NT2/D1 (cell line): ENCODE measurements around the gene GUCY2F.

Source experiments
- DNase-seq: peaks from one replicate; pipeline ENCODE4 v3.0.0-alpha.2; 2011; ENCODE audit warnings: low read depth, low spot score
- H3K27me3 ChIP-seq: 2 replicates; pipeline ENCODE4 v1.6.0; 2011; ENCODE audit warnings: mild to moderate bottlenecking; ENCODE audit not compliant: insufficient read length, insufficient read depth
- H3K36me3 ChIP-seq: 2 replicates; pipeline ENCODE4 v1.6.1; 2011; ENCODE audit warnings: mild to moderate bottlenecking, low read length, mixed read lengths; ENCODE audit not compliant: insufficient read depth, insufficient read length
- H3K4me1 ChIP-seq: 2 replicates; pipeline ENCODE4 v1.5.1; 2011; ENCODE audit not compliant: insufficient read depth, insufficient read length
- H3K4me3 ChIP-seq: 2 replicates; pipeline ENCODE4 v1.5.1; 2011; ENCODE audit warnings: low read depth; ENCODE audit not compliant: insufficient read length
- H3K9ac ChIP-seq: 2 replicates; pipeline ENCODE4 v1.6.0; 2011; ENCODE audit warnings: low read depth; ENCODE audit not compliant: insufficient read length
- H3K9me3 ChIP-seq: 2 replicates; pipeline ENCODE4 v1.5.1; 2011; ENCODE audit warnings: mild to moderate bottlenecking, low read length; ENCODE audit not compliant: insufficient read depth
- SUZ12 ChIP-seq: IDR thresholded peaks from 2 replicates; pipeline ENCODE4 v1.6.1; 2011; ENCODE audit not compliant: insufficient read length, insufficient read depth; ENCODE audit errors: extremely low read depth
- YY1 ChIP-seq: IDR thresholded peaks from 2 replicates; pipeline ENCODE4 v1.6.1; 2011; ENCODE audit not compliant: insufficient read length, insufficient read depth
- ZNF274 ChIP-seq: IDR thresholded peaks from 2 replicates; pipeline ENCODE4 v1.6.1; 2011; ENCODE audit warnings: mild to moderate bottlenecking, low read depth, low read length

GUCY2F gene

DNA sequence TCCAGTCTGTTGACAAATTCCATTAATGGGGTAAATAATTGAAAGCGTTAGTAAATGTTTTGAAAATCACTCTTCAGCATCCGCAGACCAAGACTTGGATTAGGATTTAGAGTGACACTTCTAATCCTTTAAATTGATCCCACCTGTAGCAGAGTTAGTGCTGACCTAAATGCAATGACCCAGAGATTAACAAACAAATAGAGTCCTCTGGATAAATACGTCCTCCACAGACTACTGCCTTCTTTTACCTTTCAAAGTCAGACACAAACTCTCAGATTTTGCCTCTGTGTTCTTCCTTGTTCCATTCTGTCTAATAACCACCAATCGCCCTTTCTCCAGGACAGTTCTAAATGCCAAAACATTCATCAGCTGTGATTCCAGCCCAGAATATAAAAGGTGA, at the start of gene GUCY2F:
Gene GUCY2F, minus strand, starts transcription at position 101 of the 400 bp plus-strand sequence. CDS start 6,150 bp downstream, outside the sequence.
- TF ChIP-seq ZNF274 (no peak), YY1 (no peak), SUZ12 (no peak)

DNA sequence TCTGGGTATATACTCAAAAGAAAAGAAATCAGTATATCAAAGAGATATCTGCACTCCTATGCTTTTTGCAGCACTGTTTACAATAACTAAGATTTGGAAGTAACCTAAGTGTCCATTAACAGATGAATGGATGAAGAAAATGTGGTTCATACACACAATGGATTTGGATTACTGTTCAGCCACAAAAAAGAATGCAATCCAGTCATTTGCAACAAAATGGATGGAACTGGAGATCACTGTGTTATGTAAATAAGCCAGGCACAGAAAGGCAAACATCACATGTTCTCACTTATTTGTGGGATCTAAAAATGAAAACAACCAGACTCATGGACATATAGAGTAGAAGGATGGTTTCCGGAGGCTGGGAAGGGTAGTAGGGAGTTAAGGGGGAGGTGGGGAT, 37.1 kb upstream of the GUCY2F start:
- Histone ChIP-seq H3K4me3 (no peak overlapping the region), H3K9ac (no peak overlapping the region), H3K9me3 (no peaks in the 10 kb centered on the region), H3K4me1 (no peaks in the 10 kb centered on the region), H3K36me3 (no peaks in the 10 kb centered on the region), H3K27me3 (no peaks in the 10 kb centered on the region)
- TF ChIP-seq YY1 (no peak), ZNF274 (no peak)
- no peak for DNase-seq

More for the DNA sequence above, at the start of gene GUCY2F:
- H3K27me3 ChIP-seq = no peaks in the 10 kb centered on the region
- H3K4me3 ChIP-seq = no peak within 1 kb of the TSS
- no peaks in the 10 kb centered on the region for H3K9me3 ChIP-seq
- H3K4me1 ChIP-seq = no peaks in the 10 kb centered on the region
- no peaks in the 10 kb centered on the region for H3K36me3 ChIP-seq
- H3K9ac ChIP-seq = no peak within 1 kb of the TSS
- DNase-seq = no peak

DNA sequence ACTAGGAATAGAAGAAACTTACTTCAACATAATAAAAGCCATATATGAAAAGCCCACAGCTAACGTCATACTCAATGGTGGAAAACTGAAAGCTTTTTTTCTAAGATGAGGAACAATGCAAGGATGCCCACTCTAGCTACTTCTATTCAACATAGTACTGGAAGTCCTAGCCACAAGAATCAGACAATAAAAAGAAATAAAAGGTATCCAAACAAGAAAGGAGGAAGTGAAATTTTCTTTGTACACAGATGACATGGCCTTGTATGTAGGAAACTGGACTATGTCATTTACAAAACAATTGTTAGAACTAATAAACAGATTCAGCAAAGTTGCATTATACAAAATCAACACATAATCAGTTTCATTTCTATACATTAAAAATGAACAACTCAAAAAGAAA, 29.2 kb upstream of the GUCY2F start:
- no peak overlapping the region for H3K9ac ChIP-seq
- no peaks in the 10 kb centered on the region for H3K4me1 ChIP-seq
- no peaks in the 10 kb centered on the region for H3K36me3 ChIP-seq
- H3K27me3 ChIP-seq = no peaks in the 10 kb centered on the region
- H3K4me3 ChIP-seq = no peak overlapping the region
- no peaks in the 10 kb centered on the region for H3K9me3 ChIP-seq
- no peak for TF ChIP-seq YY1
- no peak for TF ChIP-seq ZNF274
- no peak for TF ChIP-seq SUZ12
- DNase-seq = no peak

DNA sequence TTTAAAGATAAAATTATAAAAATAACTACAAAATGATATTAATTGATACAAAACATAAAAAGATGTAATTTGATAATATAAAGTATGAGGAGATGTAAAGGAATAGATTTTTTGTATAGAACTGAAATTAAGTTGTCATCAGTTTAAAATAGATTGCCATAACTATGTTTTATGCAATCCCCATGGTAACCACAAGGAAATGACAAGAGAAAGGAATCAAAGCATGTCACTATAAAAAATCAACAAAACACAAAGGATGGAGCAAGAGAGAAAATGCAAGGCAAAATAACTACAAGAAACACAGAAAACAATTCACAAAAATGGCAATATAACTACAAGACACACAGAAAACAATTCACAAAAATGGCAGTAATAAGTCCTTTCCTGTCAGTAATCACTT, 27.0 kb upstream of the GUCY2F start:
- TF ChIP-seq ZNF274 (no peak), YY1 (no peak), SUZ12 (no peak)

DNA sequence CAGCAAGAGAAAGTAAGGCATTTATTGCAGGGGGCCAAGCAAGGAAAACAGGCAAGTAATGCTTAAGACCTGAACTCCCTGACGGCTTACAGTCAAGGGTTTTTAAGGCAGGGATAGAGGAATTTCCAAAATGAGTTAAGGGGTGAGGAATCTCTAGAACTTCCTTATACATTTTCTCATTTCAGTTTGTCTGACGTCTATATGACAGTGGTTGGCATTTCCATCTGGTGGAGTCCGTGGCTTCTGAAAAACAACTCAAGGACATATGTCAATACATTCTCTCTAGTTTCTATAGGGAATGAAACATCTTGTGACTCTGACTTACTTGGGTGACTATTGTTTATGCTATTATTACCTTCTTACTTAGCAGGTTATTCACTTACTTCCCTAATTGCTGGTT, 19.3 kb upstream of the GUCY2F start:
- H3K9me3 ChIP-seq = no peaks in the 10 kb centered on the region
- TF ChIP-seq ZNF274 (no peak), SUZ12 (no peak), YY1 (no peak)
- H3K36me3 ChIP-seq = no peaks in the 10 kb centered on the region
- no peaks in the 10 kb centered on the region for H3K4me1 ChIP-seq
- no peak overlapping the region for H3K9ac ChIP-seq
- no peaks in the 10 kb centered on the region for H3K27me3 ChIP-seq
- DNase-seq = no peak
- no peak overlapping the region for H3K4me3 ChIP-seq

More for the DNA sequence above, 27.0 kb upstream of the GUCY2F start:
- Histone ChIP-seq H3K9ac (no peak overlapping the region), H3K9me3 (no peaks in the 10 kb centered on the region), H3K27me3 (no peaks in the 10 kb centered on the region), H3K4me3 (no peak overlapping the region), H3K36me3 (no peaks in the 10 kb centered on the region), H3K4me1 (no peaks in the 10 kb centered on the region)
- no peak for DNase-seq

DNA sequence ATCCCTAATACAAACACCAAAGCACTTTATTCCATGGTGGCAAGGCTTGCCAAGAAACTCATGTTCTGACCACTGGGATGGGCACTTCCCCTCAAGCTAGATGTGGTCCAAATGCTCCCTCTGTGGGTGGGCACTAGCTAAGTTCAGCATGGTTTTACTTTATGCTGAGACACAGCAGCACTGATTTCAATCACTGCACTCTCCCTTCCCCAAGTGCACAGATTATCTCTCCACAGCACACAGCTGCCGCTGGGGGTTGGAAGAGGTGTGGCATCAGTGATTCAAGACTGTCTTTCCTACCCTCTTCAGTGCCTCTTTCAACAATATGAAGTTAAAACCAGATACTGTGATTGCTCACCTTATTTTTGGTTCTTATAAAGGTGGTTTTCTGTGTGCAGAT, 16.5 kb upstream of the GUCY2F start:
- no peak for TF ChIP-seq ZNF274
- no peak for TF ChIP-seq YY1
- TF ChIP-seq SUZ12 = no peak
- no peak for DNase-seq
- Histone ChIP-seq H3K27me3 (no peaks in the 10 kb centered on the region), H3K4me1 (no peaks in the 10 kb centered on the region), H3K9ac (no peak overlapping the region), H3K4me3 (no peak overlapping the region), H3K9me3 (no peaks in the 10 kb centered on the region), H3K36me3 (no peaks in the 10 kb centered on the region)

DNA sequence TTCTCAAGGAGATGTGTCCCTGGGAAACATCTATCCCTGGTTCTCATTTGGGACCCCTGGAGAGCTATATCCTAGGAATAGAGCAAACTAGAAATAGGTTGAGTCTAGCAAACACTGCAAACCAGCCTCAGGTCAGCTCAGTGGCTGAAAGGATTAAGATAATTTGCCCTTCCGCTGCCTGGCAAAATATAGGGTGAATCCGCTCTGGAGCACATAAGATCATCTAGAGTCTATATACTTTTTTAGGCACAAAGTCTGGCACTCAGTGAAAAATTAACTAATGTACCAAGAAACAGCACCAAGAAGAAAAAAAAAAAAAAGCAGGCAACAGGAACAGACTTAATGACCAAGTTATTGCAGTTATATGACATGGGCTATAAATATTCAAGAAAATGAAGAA, 7.3 kb upstream of the GUCY2F start:
- no peaks in the 10 kb centered on the region for H3K27me3 ChIP-seq
- H3K4me1 ChIP-seq = no peaks in the 10 kb centered on the region
- TF ChIP-seq YY1 = no peak
- no peak for TF ChIP-seq ZNF274
- TF ChIP-seq SUZ12 = no peak
- H3K9ac ChIP-seq = no peak overlapping the region
- H3K4me3 ChIP-seq = no peak overlapping the region
- H3K9me3 ChIP-seq = no peaks in the 10 kb centered on the region
- DNase-seq = no peak
- H3K36me3 ChIP-seq = no peaks in the 10 kb centered on the region

DNA sequence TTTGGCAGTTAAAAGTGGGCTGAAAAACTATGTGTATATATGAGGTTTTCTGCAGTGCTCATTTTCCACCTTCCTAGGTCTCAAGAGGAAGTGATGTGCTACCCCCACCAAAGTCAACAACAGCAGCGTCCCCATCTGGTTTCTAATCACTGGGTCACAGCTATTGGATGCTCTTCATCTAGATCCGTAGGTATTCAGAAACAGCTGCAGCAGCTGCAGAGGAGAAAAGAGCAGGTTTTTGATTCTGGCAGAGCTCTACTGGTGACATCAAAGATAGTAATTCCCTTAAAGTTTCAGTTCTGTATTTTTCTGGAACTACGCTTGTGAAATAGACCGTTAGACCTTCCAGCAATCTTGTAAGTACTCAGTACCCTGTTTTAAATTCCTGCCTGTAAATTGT, 5.8 kb upstream of the GUCY2F start:
- H3K9me3 ChIP-seq = no peaks in the 10 kb centered on the region
- no peak for DNase-seq
- H3K9ac ChIP-seq = no peak overlapping the region
- TF ChIP-seq YY1 (no peak), ZNF274 (no peak), SUZ12 (no peak)
- no peak overlapping the region for H3K4me3 ChIP-seq
- no peaks in the 10 kb centered on the region for H3K36me3 ChIP-seq
- H3K27me3 ChIP-seq = no peaks in the 10 kb centered on the region
- no peaks in the 10 kb centered on the region for H3K4me1 ChIP-seq
